MM.1S (cell line): ENCODE measurements around the gene HOXC6.

Source experiments
- EZH2 ChIP-seq: fragments of 300-600 bp; sonication (generic); optimal IDR thresholded peaks from 2 replicates; pipeline ENCODE3; 2017; ENCODE audit warnings: low read depth, mild to moderate bottlenecking, antibody characterized with exemption, low read length, mixed read lengths
- EZH2phosphoT487 ChIP-seq: fragments of 300-600 bp; sonication (generic); IDR thresholded peaks from 2 replicates; pipeline ENCODE4 v1.6.1; 2018; ENCODE audit warnings: antibody characterized with exemption, low read length
- TF ChIP-seq, protein P1 (sequence below): fragments of 300-600 bp; sonication (generic); IDR thresholded peaks from 2 replicates; pipeline ENCODE4 v1.5.1; 2016; ENCODE audit warnings: antibody characterized with exemption, low read length, mixed read lengths

DNA sequence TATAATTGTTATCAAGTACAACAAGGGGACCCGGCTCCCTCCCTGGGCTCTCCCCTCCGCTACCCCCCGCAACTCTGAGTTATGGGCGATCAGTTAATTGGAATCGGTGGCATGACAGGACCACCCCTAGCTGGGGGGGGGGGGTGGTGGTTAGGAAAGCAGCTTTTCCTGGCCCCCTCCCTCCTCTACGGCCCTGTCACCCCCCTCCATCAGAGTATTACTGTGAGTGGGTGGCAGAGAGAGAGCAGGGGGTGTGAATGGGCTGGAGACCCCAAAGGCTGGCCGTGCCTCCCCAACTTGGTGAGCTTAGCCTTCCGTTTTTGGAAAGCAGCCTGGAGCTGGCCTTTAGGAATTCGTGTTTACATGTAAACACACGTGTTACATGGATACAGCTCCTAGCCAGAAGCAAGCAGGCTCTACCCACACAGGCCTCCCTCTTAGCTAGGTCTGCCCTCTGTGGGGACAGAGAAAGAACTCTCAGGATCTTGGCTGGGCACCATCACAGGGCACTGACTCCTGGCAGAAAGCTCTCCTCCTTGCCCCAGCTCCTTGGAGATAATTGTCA is 24.3 kb downstream of the HOXC6 start:
- TF ChIP-seq EZH2, result no peak
- TF ChIP-seq, protein P1, sequence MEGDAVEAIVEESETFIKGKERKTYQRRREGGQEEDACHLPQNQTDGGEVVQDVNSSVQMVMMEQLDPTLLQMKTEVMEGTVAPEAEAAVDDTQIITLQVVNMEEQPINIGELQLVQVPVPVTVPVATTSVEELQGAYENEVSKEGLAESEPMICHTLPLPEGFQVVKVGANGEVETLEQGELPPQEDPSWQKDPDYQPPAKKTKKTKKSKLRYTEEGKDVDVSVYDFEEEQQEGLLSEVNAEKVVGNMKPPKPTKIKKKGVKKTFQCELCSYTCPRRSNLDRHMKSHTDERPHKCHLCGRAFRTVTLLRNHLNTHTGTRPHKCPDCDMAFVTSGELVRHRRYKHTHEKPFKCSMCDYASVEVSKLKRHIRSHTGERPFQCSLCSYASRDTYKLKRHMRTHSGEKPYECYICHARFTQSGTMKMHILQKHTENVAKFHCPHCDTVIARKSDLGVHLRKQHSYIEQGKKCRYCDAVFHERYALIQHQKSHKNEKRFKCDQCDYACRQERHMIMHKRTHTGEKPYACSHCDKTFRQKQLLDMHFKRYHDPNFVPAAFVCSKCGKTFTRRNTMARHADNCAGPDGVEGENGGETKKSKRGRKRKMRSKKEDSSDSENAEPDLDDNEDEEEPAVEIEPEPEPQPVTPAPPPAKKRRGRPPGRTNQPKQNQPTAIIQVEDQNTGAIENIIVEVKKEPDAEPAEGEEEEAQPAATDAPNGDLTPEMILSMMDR, result no peak
- TF ChIP-seq EZH2phosphoT487, result no peak
